Measurements from ENCODE around the gene MRPL43. TPM values are rescaled to one million over a fixed set of nuclear protein-coding genes. Genes with fewer than 3 reads are reported as not detected.

Gene MRPL43
- total and polyA plus RNA-seq, 2 donors (not counting 1 experiment from before 2014, with no cell fraction given), result 56.2 to 99.4 TPM

- intact Hi-C loops (cut with micrococcal nuclease), result no loop called here
- Histone ChIP-seq H3K4me2 (replicated peaks; ENCODE audit: low read depth, low read length, poor library complexity, severe bottlenecking) (no peak overlapping the region), H3K4me1 (ENCODE audit: control insufficient read depth in 2 of 2, insufficient read depth in 2 of 2, low read length in 2 of 2) (no peaks in the 10 kb centered on the region), H3K36me3 (replicated peaks in 1 of 2; ENCODE audit: control extremely low read depth in 1 of 2, control insufficient read depth in 1 of 2, extremely low read depth in 1 of 2, insufficient read depth in 2 of 2, low read length in 1 of 2) (peaks cover 16 to 61% of the 10 kb centered on the region in 2 experiments), H2AFZ (ENCODE audit: insufficient read depth, low read depth, low read length, poor library complexity, severe bottlenecking) (no peak overlapping the region), H3K4me3 (ENCODE audit: control extremely low read depth in 1 of 5, extremely low read depth in 1 of 5, insufficient read depth in 1 of 5, low read depth in 2 of 5, low read length in 4 of 5) (no peak overlapping the region), H3K9ac (ENCODE audit: low read length) (no peak overlapping the region), H3K27ac (ENCODE audit: low read length in 2 of 2) (no peak overlapping the region), H3K79me2 (ENCODE audit: control insufficient read depth, insufficient read depth, low read length) (no peaks in the 10 kb centered on the region), H3K27me3 (replicated peaks in 1 of 4; ENCODE audit: control extremely low read depth in 1 of 4, control insufficient read depth in 3 of 4, insufficient read depth in 4 of 4, low read length in 3 of 4) (no peaks in the 10 kb centered on the region), H3K9me3 (ENCODE audit: control extremely low read depth in 1 of 3, control insufficient read depth in 2 of 3, insufficient read depth in 1 of 3, low read length in 2 of 3) (no peaks in the 10 kb centered on the region), H4K20me1 (ENCODE audit: control insufficient read depth, insufficient read depth, low read length, poor library complexity, severe bottlenecking) (no peaks in the 10 kb centered on the region)
- no peak for DNase-seq
- Mint-ChIP-seq H3K27me3 (no peaks in the 10 kb centered on the region), H3K27ac (no peak overlapping the region), H3K4me1 (no peaks in the 10 kb centered on the region), H3K4me3 (no peak overlapping the region), H3K9me3 (ENCODE audit: insufficient read depth) (no peaks in the 10 kb centered on the region)
- ATAC-seq (ENCODE audit: low read depth), result no peak
- ChIA-PET CTCF (no interaction called here), POLR2A (no interaction called here)
- TF ChIP-seq CTCF (IDR thresholded peaks at IDR 0.05) (no peak), EZH2 (IDR thresholded peaks at IDR 0.05; ENCODE audit: borderline replicate concordance, insufficient read depth, low read depth, low read length, poor library complexity, severe bottlenecking) (no peak)
Observed at GRCh38 chr10:100960251-100960650, 27.0 kb downstream of the MRPL43 start.

- no peaks in the 10 kb centered on the region for H3K9me3 Mint-ChIP-seq (ENCODE audit: insufficient read depth)
- no peak overlapping the region for H3K4me3 ChIP-seq (ENCODE audit: control extremely low read depth in 1 of 5, extremely low read depth in 1 of 5, insufficient read depth in 1 of 5, low read depth in 2 of 5, low read length in 4 of 5)
- no peaks in the 10 kb centered on the region for H3K4me1 ChIP-seq (ENCODE audit: control insufficient read depth in 2 of 2, insufficient read depth in 2 of 2, low read length in 2 of 2)
- no peak overlapping the region for H3K9ac ChIP-seq (ENCODE audit: low read length)
- no peaks in the 10 kb centered on the region for H3K79me2 ChIP-seq (ENCODE audit: control insufficient read depth, insufficient read depth, low read length)
- no peaks in the 10 kb centered on the region for H3K4me1 Mint-ChIP-seq
- no peaks in the 10 kb centered on the region for H4K20me1 ChIP-seq (ENCODE audit: control insufficient read depth, insufficient read depth, low read length, poor library complexity, severe bottlenecking)
- H3K27ac Mint-ChIP-seq, result no peak overlapping the region
- no peaks in the 10 kb centered on the region for H3K9me3 ChIP-seq (ENCODE audit: control extremely low read depth in 1 of 3, control insufficient read depth in 2 of 3, insufficient read depth in 1 of 3, low read length in 2 of 3)
- TF ChIP-seq CTCF (IDR thresholded peaks at IDR 0.05) (no peak), EZH2 (IDR thresholded peaks at IDR 0.05; ENCODE audit: borderline replicate concordance, insufficient read depth, low read depth, low read length, poor library complexity, severe bottlenecking) (no peak)
- POLR2A ChIA-PET, result no interaction called here
- no peak overlapping the region for H3K27ac ChIP-seq (ENCODE audit: low read length in 2 of 2)
- peaks cover 0 to 57% of the 10 kb centered on the region in 2 experiments for H3K36me3 ChIP-seq (replicated peaks in 1 of 2; ENCODE audit: control extremely low read depth in 1 of 2, control insufficient read depth in 1 of 2, extremely low read depth in 1 of 2, insufficient read depth in 2 of 2, low read length in 1 of 2)
- no peaks in the 10 kb centered on the region for H3K27me3 Mint-ChIP-seq
- no CpG with 5 or more reads among the region's 3 CpGs for WGBS (ENCODE audit: insufficient coverage)
- no peak overlapping the region for H3K4me3 Mint-ChIP-seq
- no peak for ATAC-seq (ENCODE audit: low read depth)
- intact Hi-C loops (cut with micrococcal nuclease), result no loop called here
- no peak overlapping the region for H3K4me2 ChIP-seq (replicated peaks; ENCODE audit: low read depth, low read length, poor library complexity, severe bottlenecking)
- CTCF ChIA-PET, result no interaction called here
- DNase-seq, result no peak
- H3K27me3 ChIP-seq (replicated peaks in 1 of 4; ENCODE audit: control extremely low read depth in 1 of 4, control insufficient read depth in 3 of 4, insufficient read depth in 4 of 4, low read length in 3 of 4), result no peaks in the 10 kb centered on the region
- no peak overlapping the region for H2AFZ ChIP-seq (ENCODE audit: insufficient read depth, low read depth, low read length, poor library complexity, severe bottlenecking)
Observed at GRCh38 chr10:100948916-100949315, 38.4 kb downstream of the MRPL43 start.

Measured in B cell (primary cell).